Activated naive CD8-positive, alpha-beta T cell treated with anti-CD3 and anti-CD28 coated beads, Interleukin-2, amount 10 ng/mL, durations not matched to agents 7 days and 5 days (primary cell): ENCODE data around the gene NSUN3. TPM values are rescaled to one million over a fixed set of nuclear protein-coding genes. Genes with fewer than 3 reads are reported as not detected.
"Not testable (repeated sequence)": the region's sequence is repeated elsewhere in the genome, so short reads cannot be mapped to it uniquely, and the experiment has no call there.

Source experiments
- ATAC-seq: fragments of 150-1000 bp; cut with Tn5 transposase; one replicate; pipeline ENCODE4 v1.10.0; 2021; ENCODE audit warnings: low read depth, moderate library complexity
- POLR2A ChIA-PET: fragments of 350-600 bp; sonication (Branson Sonifier 250); formaldehyde crosslinking; loops from one replicate; lab custom pipeline; 2021; ENCODE audit warnings: antibody characterized with exemption; lab: Charles Lee
- DNase-seq: peaks from one replicate; pipeline ENCODE4 v3.0.0; 2021
- H3K27ac Mint-ChIP-seq: one replicate; pipeline ENCODE4 v1.8.0; 2022; ENCODE audit warnings: mild to moderate bottlenecking, mixed read lengths
- H3K27me3 Mint-ChIP-seq: one replicate; pipeline ENCODE4 v1.8.0; 2022; ENCODE audit warnings: mild to moderate bottlenecking, moderate library complexity, mixed read lengths
- H3K36me3 Mint-ChIP-seq: one replicate; pipeline ENCODE4 v1.8.0; 2021; ENCODE audit warnings: mild to moderate bottlenecking, mixed read lengths
- H3K4me1 Mint-ChIP-seq: one replicate; pipeline ENCODE4 v1.8.0; 2021; ENCODE audit warnings: mixed read lengths
- H3K4me3 Mint-ChIP-seq: one replicate; pipeline ENCODE4 v1.8.0; 2022; ENCODE audit warnings: mild to moderate bottlenecking, moderate library complexity, mixed read lengths
- H3K9me3 Mint-ChIP-seq: one replicate; pipeline ENCODE4 v1.8.0; 2021; ENCODE audit warnings: mixed read lengths
- total RNA-seq, 2 experiments: library from RNA; stranded (reverse); gene quantifications; one replicate each; pipeline ENCODE4 v1.2.3, GENCODE V29; 2021

NSUN3 gene
- total RNA-seq: 10 to 100 TPM; 16.4 to 18.4 TPM

GRCh38 chr3:94062513-94063404, at the start of gene NSUN3, which contains the start of gene DHFR2:
NSUN3 (plus strand) TSS chr3:94063061; CDS start chr3:94063127, 66 bp downstream.
DHFR2 (minus strand) TSS chr3:94062916; CDS start chr3:94061511, 1,405 bp downstream.
- DNase-seq: peak; percentile 81
- POLR2A ChIA-PET: interaction anchor here (0.7 to 2.4 kb wide), 8 partner anchors 9 to 142 kb away, joined by 3 to 13 read pairs (median 4); partner anchors contain the start of genes ARL13B and PROS1
- peak within 1 kb of the TSS; percentile 100 for H3K27ac Mint-ChIP-seq
- peaks cover 41% of the 10 kb centered on the region for H3K36me3 Mint-ChIP-seq
- peaks cover 5% of the 10 kb centered on the region for H3K9me3 Mint-ChIP-seq
- peak; percentile 92 for ATAC-seq
- no peaks in the 10 kb centered on the region for H3K27me3 Mint-ChIP-seq
- H3K4me1 Mint-ChIP-seq: peaks cover 31% of the 10 kb centered on the region
- H3K4me3 Mint-ChIP-seq: peak within 1 kb of the TSS; percentile 98

- H3K9me3 Mint-ChIP-seq: no peaks in the 10 kb centered on the region
- H3K4me3 Mint-ChIP-seq: no peak overlapping the region
- peaks cover 10% of the 10 kb centered on the region for H3K4me1 Mint-ChIP-seq
- H3K27ac Mint-ChIP-seq: no peak overlapping the region
- ATAC-seq: no peak
- POLR2A ChIA-PET: no interaction called here
- H3K36me3 Mint-ChIP-seq: peaks cover 14% of the 10 kb centered on the region
- DNase-seq: no peak
- no peaks in the 10 kb centered on the region for H3K27me3 Mint-ChIP-seq
Measured at GRCh38 chr3:94015025-94015424, 47.8 kb upstream of the NSUN3 start.

- Mint-ChIP-seq H3K27ac (no peak overlapping the region), H3K27me3 (no peaks in the 10 kb centered on the region), H3K4me3 (no peak overlapping the region), H3K36me3 (peaks cover 8% of the 10 kb centered on the region), H3K9me3 (no peaks in the 10 kb centered on the region), H3K4me1 (peaks cover 2% of the 10 kb centered on the region)
- no peak for ATAC-seq
- POLR2A ChIA-PET: no interaction called here
- no peak for DNase-seq
Measured at GRCh38 chr3:94019659-94020058, 43.2 kb upstream of the NSUN3 start.

- Mint-ChIP-seq H3K4me3 (no peak overlapping the region), H3K27me3 (no peaks in the 10 kb centered on the region), H3K9me3 (no peaks in the 10 kb centered on the region), H3K27ac (no peak overlapping the region), H3K4me1 (peaks cover 2% of the 10 kb centered on the region), H3K36me3 (peaks cover 3% of the 10 kb centered on the region)
- ATAC-seq (no peak), DNase-seq (no peak)
- POLR2A ChIA-PET: no interaction called here
Measured at GRCh38 chr3:94020293-94020692, 42.6 kb upstream of the NSUN3 start.

- no peak for ATAC-seq
Measured at GRCh38 chr3:94024385-94024784, 38.5 kb upstream of the NSUN3 start.

GRCh38 chr3:94026623-94027022, 36.2 kb upstream of the NSUN3 start:
- POLR2A ChIA-PET: no interaction called here
- Mint-ChIP-seq H3K27me3 (no peaks in the 10 kb centered on the region), H3K9me3 (no peaks in the 10 kb centered on the region), H3K36me3 (no peaks in the 10 kb centered on the region), H3K27ac (no peak overlapping the region), H3K4me1 (peaks cover 2% of the 10 kb centered on the region), H3K4me3 (no peak overlapping the region)
- DNase-seq (no peak), ATAC-seq (no peak)

More at GRCh38 chr3:94024385-94024784, 38.5 kb upstream of the NSUN3 start:
- no peaks in the 10 kb centered on the region for H3K27me3 Mint-ChIP-seq
- no peaks in the 10 kb centered on the region for H3K9me3 Mint-ChIP-seq
- DNase-seq: no peak
- no peak overlapping the region for H3K27ac Mint-ChIP-seq
- H3K4me3 Mint-ChIP-seq: no peak overlapping the region
- POLR2A ChIA-PET: no interaction called here
- peaks cover 2% of the 10 kb centered on the region for H3K4me1 Mint-ChIP-seq
- H3K36me3 Mint-ChIP-seq: no peaks in the 10 kb centered on the region

GRCh38 chr3:94028093-94028837, 34.6 kb upstream of the NSUN3 start, which contains the start of gene STX19:
STX19 (minus strand) TSS chr3:94028597; CDS start chr3:94015269, 13,328 bp downstream.
- Mint-ChIP-seq H3K27ac (no peak within 1 kb of the TSS), H3K27me3 (no peaks in the 10 kb centered on the region), H3K4me3 (no peak within 1 kb of the TSS), H3K9me3 (no peaks in the 10 kb centered on the region), H3K4me1 (peaks cover 2% of the 10 kb centered on the region), H3K36me3 (no peaks in the 10 kb centered on the region)
- no peak for DNase-seq
- no peak for ATAC-seq
- POLR2A ChIA-PET: no interaction called here

- POLR2A ChIA-PET: no interaction called here
- Mint-ChIP-seq H3K4me1 (no peaks in the 10 kb centered on the region), H3K36me3 (no peaks in the 10 kb centered on the region), H3K4me3 (no peak overlapping the region), H3K9me3 (no peaks in the 10 kb centered on the region), H3K27me3 (no peaks in the 10 kb centered on the region), H3K27ac (no peak overlapping the region)
- ATAC-seq (no peak), DNase-seq (no peak)
Measured at GRCh38 chr3:94036909-94037507, 25.9 kb upstream of the NSUN3 start.

- POLR2A ChIA-PET: no interaction called here
- H3K27ac Mint-ChIP-seq: no peak overlapping the region
- DNase-seq (no peak), ATAC-seq (no peak)
- no peak overlapping the region for H3K4me3 Mint-ChIP-seq
- H3K27me3 Mint-ChIP-seq: no peaks in the 10 kb centered on the region
- H3K36me3 Mint-ChIP-seq: peaks cover 12% of the 10 kb centered on the region
- no peaks in the 10 kb centered on the region for H3K4me1 Mint-ChIP-seq
- H3K9me3 Mint-ChIP-seq: peaks cover 2% of the 10 kb centered on the region
Measured at GRCh38 chr3:94043285-94043684, 19.6 kb upstream of the NSUN3 start.

- DNase-seq, H3K27me3 Mint-ChIP-seq, POLR2A ChIA-PET, H3K27ac Mint-ChIP-seq, ATAC-seq, H3K4me1 Mint-ChIP-seq, H3K4me3 Mint-ChIP-seq, H3K9me3 Mint-ChIP-seq: not testable (repeated sequence)
- peaks cover 12% of the 10 kb centered on the region for H3K36me3 Mint-ChIP-seq
Measured at GRCh38 chr3:94044100-94044936, 18.5 kb upstream of the NSUN3 start.

GRCh38 chr3:94046533-94046932, 16.3 kb upstream of the NSUN3 start:
- H3K4me1 Mint-ChIP-seq: no peaks in the 10 kb centered on the region
- no peak overlapping the region for H3K27ac Mint-ChIP-seq
- no peak for DNase-seq
- POLR2A ChIA-PET: no interaction called here
- no peak for ATAC-seq
- H3K4me3 Mint-ChIP-seq: no peak overlapping the region
- no peaks in the 10 kb centered on the region for H3K27me3 Mint-ChIP-seq
- peaks cover 12% of the 10 kb centered on the region for H3K36me3 Mint-ChIP-seq
- H3K9me3 Mint-ChIP-seq: peaks cover 2% of the 10 kb centered on the region

GRCh38 chr3:94049267-94049666, 13.6 kb upstream of the NSUN3 start:
- Mint-ChIP-seq H3K27me3 (no peaks in the 10 kb centered on the region), H3K4me3 (no peak overlapping the region), H3K4me1 (peaks cover 2% of the 10 kb centered on the region), H3K27ac (no peak overlapping the region), H3K36me3 (peaks cover 11% of the 10 kb centered on the region), H3K9me3 (no peaks in the 10 kb centered on the region)
- POLR2A ChIA-PET: no interaction called here
- no peak for DNase-seq
- no peak for ATAC-seq
